Upper lobe of left lung (tissue), 6 donors: ENCODE measurements around the gene CLIC6. TPM values are rescaled to one million over a fixed set of nuclear protein-coding genes. Genes with fewer than 3 reads are reported as not detected.

ENCODE experiments used
- ATAC-seq, 2 donors: fragments of 200-7000 bp; cut with Tn5 transposase; one replicate each; pipeline ENCODE4 v1.9.1; 2022; ENCODE audit warnings: mild to moderate bottlenecking in 2 of 2, moderate library complexity in 2 of 2; ENCODE audit not compliant: low FRiP score in 2 of 2
- DNase-seq, 2 donors: peaks; one replicate each; pipeline ENCODE4 v3.0.0-alpha.2; 2019 to 2020
- H3K27ac ChIP-seq, 4 donors: fragments of 200-600 bp; sonication (generic); one replicate each; pipeline ENCODE4 v1.5.1; 2016 to 2019
- H3K27me3 ChIP-seq, 4 donors: fragments of 200-600 bp; sonication (generic); one replicate each; pipeline ENCODE4 v1.5.1; 2017 to 2019
- H3K36me3 ChIP-seq, 4 donors: fragments of 200-600 bp; sonication (generic); one replicate each; pipeline ENCODE4 v1.5.1; 2016 to 2019
- H3K4me1 ChIP-seq, 4 donors: fragments of 200-600 bp; sonication (generic); one replicate each; pipeline ENCODE4 v1.5.1; 2018 to 2019
- H3K4me3 ChIP-seq, 4 donors: fragments of 200-600 bp; sonication (generic); one replicate each; pipeline ENCODE4 v1.5.1; 2017 to 2019; ENCODE audit warnings: mild to moderate bottlenecking in 2 of 4, moderate library complexity in 1 of 4
- H3K9me3 ChIP-seq, 4 donors: fragments of 200-600 bp; sonication (generic); one replicate each; pipeline ENCODE4 v1.5.1; 2018 to 2019
- CTCF ChIP-seq, 6 experiments: fragments of 450-650 bp in 4 of 6; fragments of 200-600 bp in 2 of 6; sonication (generic) in 2 of 6; IDR thresholded peaks; one replicate each; pipeline ENCODE4 v1.5.1; 2016 to 2019; ENCODE audit warnings: antibody characterized with exemption in 6 of 6
- EP300 ChIP-seq, 4 donors: sonication (generic); formaldehyde crosslinking; IDR thresholded peaks; one replicate each; pipeline ENCODE4 v1.5.1; 2017; ENCODE audit warnings: antibody characterized with exemption in 4 of 4, control low read depth in 2 of 4
- POLR2A ChIP-seq, 4 donors: fragments of 450-650 bp; IDR thresholded peaks; one replicate each; pipeline ENCODE4 v1.5.1; 2016 to 2017; ENCODE audit warnings: antibody characterized with exemption in 4 of 4, mild to moderate bottlenecking in 2 of 4
- POLR2AphosphoS5 ChIP-seq, 2 donors: sonication (generic); formaldehyde crosslinking; IDR thresholded peaks; one replicate each; pipeline ENCODE4 v1.5.1; 2017; ENCODE audit warnings: antibody characterized with exemption in 2 of 2
- WGBS, 2 donors: methylation state at CpG; one replicate each; pipeline ENCODE4 v1.1.5; 2017 to 2018; 5-methylcytosine and 5-hydroxymethylcytosine counted together
- total RNA-seq, 6 donors: library from RNA; depleted of rRNA in 4 of 6; stranded (reverse); fragments of >200 nt in 4 of 6; gene quantifications; one replicate each; pipeline versions ENCODE4 v1.1.0 to v1.2.1, GENCODE V29; 2016 to 2021
- donor health status: DM: no; HTN: no; CAD: no; lungs with moderate emphysema.
- donor health status: DM: no; HTN: yes; CAD: no; lungs with severe emphysema.

Gene CLIC6
- total RNA-seq, 6 donors from 2014 or later, result 6.2 to 42.6 (median 13.8) TPM

- Histone ChIP-seq H3K27me3 (no peaks in the 10 kb centered on the region), H3K4me3 (no peak overlapping the region), H3K27ac (no peak overlapping the region), H3K4me1 (no peaks in the 10 kb centered on the region), H3K9me3 (no peaks in the 10 kb centered on the region), H3K36me3 (no peaks in the 10 kb centered on the region)
- WGBS, 2 donors, result 33 to 51% methylated on average over 3 of the region's 3 CpGs
- DNase-seq, result no peak
- peak in 1 of 2 donors; percentile 8 for ATAC-seq
- TF ChIP-seq POLR2A (IDR thresholded peaks at IDR 0.05) (no peak), EP300 (IDR thresholded peaks at IDR 0.05) (no peak), CTCF (IDR thresholded peaks at IDR 0.05) (no peak), POLR2AphosphoS5 (IDR thresholded peaks at IDR 0.05) (no peak)
Measured at GRCh38 chr21:34737115-34737514, 68.3 kb downstream of the CLIC6 start.

GRCh38 chr21:34740198-34740597 is 71.4 kb downstream of the CLIC6 start:
- no peak overlapping the region for H3K4me3 ChIP-seq
- no peaks in the 10 kb centered on the region for H3K9me3 ChIP-seq
- no peak overlapping the region for H3K27ac ChIP-seq
- WGBS, 2 donors, result 79 to 83% methylated on average over 1 of the region's 1 CpG
- peaks cover 0 to 5% (median 2%) of the 10 kb centered on the region in 4 donors for H3K4me1 ChIP-seq
- DNase-seq (no peak), ATAC-seq (no peak)
- H3K36me3 ChIP-seq, result no peaks in the 10 kb centered on the region
- TF ChIP-seq EP300 (IDR thresholded peaks at IDR 0.05) (no peak), POLR2AphosphoS5 (IDR thresholded peaks at IDR 0.05) (no peak), CTCF (IDR thresholded peaks at IDR 0.05) (no peak), POLR2A (IDR thresholded peaks at IDR 0.05) (no peak)
- no peaks in the 10 kb centered on the region for H3K27me3 ChIP-seq

- H3K9me3 ChIP-seq, result no peaks in the 10 kb centered on the region
- peaks cover 0 to 13% (median 8%) of the 10 kb centered on the region in 4 donors for H3K4me1 ChIP-seq
- no peak for ATAC-seq
- H3K27ac ChIP-seq, result no peak overlapping the region
- 82 to 89% methylated on average over 9 of the region's 9 CpGs for WGBS, 2 donors
- H3K4me3 ChIP-seq, result no peak overlapping the region
- TF ChIP-seq EP300 (IDR thresholded peaks at IDR 0.05) (no peak), CTCF (IDR thresholded peaks at IDR 0.05) (no peak), POLR2AphosphoS5 (IDR thresholded peaks at IDR 0.05) (no peak), POLR2A (IDR thresholded peaks at IDR 0.05) (no peak)
- H3K27me3 ChIP-seq, result no peaks in the 10 kb centered on the region
- no peak for DNase-seq
- no peaks in the 10 kb centered on the region for H3K36me3 ChIP-seq
Measured at GRCh38 chr21:34743285-34743684, 74.5 kb downstream of the CLIC6 start.

- Histone ChIP-seq H3K36me3 (no peaks in the 10 kb centered on the region), H3K4me3 (no peak overlapping the region), H3K27ac (no peak overlapping the region), H3K4me1 (peaks cover 0 to 13% (median 8%) of the 10 kb centered on the region in 4 donors), H3K27me3 (no peaks in the 10 kb centered on the region), H3K9me3 (no peaks in the 10 kb centered on the region)
- WGBS, 2 donors, result 73 to 76% methylated on average over 5 to 9 of the region's 9 CpGs
- DNase-seq (no peak), ATAC-seq (peak in 1 of 2 donors; percentile 84)
- TF ChIP-seq POLR2A (IDR thresholded peaks at IDR 0.05) (no peak), EP300 (IDR thresholded peaks at IDR 0.05) (no peak), POLR2AphosphoS5 (IDR thresholded peaks at IDR 0.05) (no peak), CTCF (IDR thresholded peaks at IDR 0.05) (no peak)
Measured at GRCh38 chr21:34743831-34744230, 75.0 kb downstream of the CLIC6 start.

GRCh38 chr21:34744801-34745200 is 76.0 kb downstream of the CLIC6 start:
- TF ChIP-seq POLR2AphosphoS5 (IDR thresholded peaks at IDR 0.05) (no peak), EP300 (IDR thresholded peaks at IDR 0.05) (no peak), CTCF (IDR thresholded peaks at IDR 0.05) (no peak), POLR2A (IDR thresholded peaks at IDR 0.05) (no peak)
- 23 to 33% methylated on average over 3 of the region's 3 CpGs for WGBS, 2 donors
- Histone ChIP-seq H3K27me3 (no peaks in the 10 kb centered on the region), H3K4me1 (peaks cover 0 to 13% (median 8%) of the 10 kb centered on the region in 4 donors), H3K36me3 (no peaks in the 10 kb centered on the region), H3K9me3 (no peaks in the 10 kb centered on the region), H3K27ac (no peak overlapping the region), H3K4me3 (no peak overlapping the region)
- DNase-seq (no peak), ATAC-seq (no peak)
